Liver (tissue), 9 donors: ENCODE results near the gene POU6F2. TPM values are rescaled to one million over a fixed set of nuclear protein-coding genes. Genes with fewer than 3 reads are reported as not detected.

Experiments used
- DNase-seq: peaks from one replicate; pipeline ENCODE4 v3.0.0-alpha.2; 2017; ENCODE audit warnings: low spot score
- H3K27ac ChIP-seq, 2 donors: one replicate each; pipeline ENCODE4 v1.7.0; 2013; ENCODE audit warnings: inconsistent platforms in 2 of 2, low read length in 2 of 2, control low read depth in 1 of 2, low read depth in 1 of 2, mild to moderate bottlenecking in 1 of 2
- H3K27me3 ChIP-seq, 4 donors: one replicate each; pipeline versions ENCODE4 v1.6.1 to v1.7.0; 2013; ENCODE audit warnings: low read length in 3 of 4, inconsistent platforms in 1 of 4, mild to moderate bottlenecking in 1 of 4, moderate library complexity in 1 of 4; ENCODE audit not compliant: control insufficient read depth in 4 of 4, insufficient read depth in 4 of 4
- H3K36me3 ChIP-seq, 4 donors: one replicate each; pipeline versions ENCODE4 v1.6.1 to v1.7.0; 2013; ENCODE audit warnings: low read length in 3 of 4, mild to moderate bottlenecking in 3 of 4, low read depth in 1 of 4, moderate library complexity in 1 of 4; ENCODE audit not compliant: control insufficient read depth in 4 of 4, insufficient read depth in 3 of 4
- H3K4me1 ChIP-seq, 4 donors: one replicate each; pipeline versions ENCODE4 v1.6.1 to v1.7.0; 2013; ENCODE audit warnings: low read length in 3 of 4, mild to moderate bottlenecking in 3 of 4, moderate library complexity in 1 of 4; ENCODE audit not compliant: control insufficient read depth in 4 of 4, insufficient read depth in 4 of 4
- H3K4me3 ChIP-seq, 3 donors: one replicate each; pipeline versions ENCODE4 v1.6.1 to v1.7.0; 2013; ENCODE audit warnings: low read length in 3 of 3, control low read depth in 1 of 3, low read depth in 1 of 3, mild to moderate bottlenecking in 1 of 3
- H3K9ac ChIP-seq, 2 donors: one replicate each; pipeline ENCODE4 v1.7.0; 2013; ENCODE audit warnings: low read length in 2 of 2, mild to moderate bottlenecking in 2 of 2, moderate library complexity in 2 of 2, control low read depth in 1 of 2, low read depth in 1 of 2
- H3K9me3 ChIP-seq, 4 donors: one replicate each; pipeline versions ENCODE4 v1.6.1 to v1.7.0; 2013; ENCODE audit warnings: low read length in 3 of 4; ENCODE audit not compliant: control insufficient read depth in 4 of 4
- ATF3 ChIP-seq: IDR thresholded peaks from 2 replicates; pipeline ENCODE4 v1.6.1; 2016; ENCODE audit warnings: antibody characterized with exemption
- FOXA1 ChIP-seq: IDR thresholded peaks from 2 replicates; pipeline ENCODE4 v1.6.1; 2016; ENCODE audit warnings: antibody characterized with exemption
- GABPA ChIP-seq, 2 donors: IDR thresholded peaks in 1 of 2; conservative IDR thresholded peaks in 1 of 2; 2 replicates each; pipeline ENCODE4 v1.6.1; 2016; ENCODE audit warnings: antibody characterized with exemption in 2 of 2, mild to moderate bottlenecking in 1 of 2, moderate library complexity in 1 of 2
- HNF4A ChIP-seq, 2 donors: conservative IDR thresholded peaks; 2 replicates each; pipeline ENCODE4 v1.6.1; 2016; ENCODE audit warnings: antibody characterized with exemption in 2 of 2, mild to moderate bottlenecking in 2 of 2
- HNF4G ChIP-seq: IDR thresholded peaks from 2 replicates; pipeline ENCODE4 v1.6.1; 2016; ENCODE audit warnings: antibody characterized with exemption
- RAD21 ChIP-seq, 2 donors: IDR thresholded peaks; 2 replicates each; pipeline ENCODE4 v1.6.1; 2016; ENCODE audit warnings: antibody characterized with exemption in 2 of 2, mild to moderate bottlenecking in 2 of 2
- REST ChIP-seq: IDR thresholded peaks from 2 replicates; pipeline ENCODE4 v1.6.1; 2016; ENCODE audit warnings: antibody characterized with exemption, mild to moderate bottlenecking
- RXRA ChIP-seq, 2 donors: IDR thresholded peaks; 2 replicates each; pipeline ENCODE4 v1.6.1; 2017 to 2018; ENCODE audit warnings: antibody characterized with exemption in 2 of 2, mild to moderate bottlenecking in 1 of 2
- SP1 ChIP-seq: IDR thresholded peaks from 2 replicates; pipeline ENCODE4 v1.6.1; 2018; ENCODE audit warnings: antibody characterized with exemption, mild to moderate bottlenecking
- YY1 ChIP-seq: IDR thresholded peaks from 2 replicates; pipeline ENCODE4 v1.6.1; 2016; ENCODE audit warnings: antibody characterized with exemption, mild to moderate bottlenecking
- ZBTB33 ChIP-seq: IDR thresholded peaks from 2 replicates; pipeline ENCODE4 v1.6.1; 2016; ENCODE audit warnings: antibody characterized with exemption
- WGBS: extraction: QIAGEN DNeasy Blood & Tissue Kit; methylation state at CpG from one replicate; pipeline ENCODE4 v1.1.7; 2013; 5-methylcytosine and 5-hydroxymethylcytosine counted together
- polyA plus RNA-seq, 2 donors: library from polyadenylated mRNA; stranded (reverse) in 1 of 2; unstranded in 1 of 2; fragments of 200-250 nt in 1 of 2; fragments of >200 nt in 1 of 2; fragmentation: Nextera tagmentation in 1 of 2; extraction: Ambion mirVana in 1 of 2; gene quantifications; one replicate each; pipeline versions ENCODE4 v1.2.1 to v1.2.3, GENCODE V29; 2013 to 2015
- total RNA-seq, 2 donors: library from RNA; depleted of rRNA; stranded (reverse); fragments of >200 nt; gene quantifications; one replicate each; pipeline ENCODE4 v1.2.3, GENCODE V29; 2014
- donor health status: healthy.
- donor health status: healthy.
- donor health status: healthy.
- donor health status: healthy.
- donor health status: healthy.

The POU6F2 gene
- total and polyA plus RNA-seq, 4 donors: under 0.01 to 0.24 (median 0.08) TPM; not detected in 1

- Histone ChIP-seq H3K27me3 (no peaks in the 10 kb centered on the region), H3K27ac (no peak overlapping the region), H3K9me3 (no peaks in the 10 kb centered on the region), H3K4me1 (peaks cover 0 to 3% (median under 1%) of the 10 kb centered on the region in 4 donors), H3K36me3 (no peaks in the 10 kb centered on the region), H3K9ac (no peak overlapping the region), H3K4me3 (no peak overlapping the region)
- no peak for TF ChIP-seq HNF4A (conservative IDR thresholded peaks at IDR 0.05)
- no peak for TF ChIP-seq HNF4G
- TF ChIP-seq REST: no peak
- no peak for TF ChIP-seq RAD21 (IDR thresholded peaks at IDR 0.05)
- no peak for TF ChIP-seq FOXA1
- DNase-seq: no peak
- 76% methylated on average over 4 of the region's 4 CpGs for WGBS
Observed at GRCh38 chr7:39461263-39461820, 483.6 kb downstream of the POU6F2 start.

GRCh38 chr7:39463252-39463651, 485.5 kb downstream of the POU6F2 start:
- Histone ChIP-seq H3K36me3 (no peaks in the 10 kb centered on the region), H3K4me1 (peaks cover 0 to 3% (median under 1%) of the 10 kb centered on the region in 4 donors), H3K9me3 (no peaks in the 10 kb centered on the region), H3K27me3 (no peaks in the 10 kb centered on the region), H3K4me3 (no peak overlapping the region), H3K9ac (no peak overlapping the region), H3K27ac (no peak overlapping the region)
- 90% methylated on average over 3 of the region's 3 CpGs for WGBS
- DNase-seq: no peak
- TF ChIP-seq ZBTB33 (no peak), ATF3 (no peak), YY1 (no peak), RAD21 (IDR thresholded peaks at IDR 0.05) (no peak), SP1 (no peak), REST (no peak), RXRA (IDR thresholded peaks at IDR 0.05) (no peak), GABPA (IDR thresholded peaks at IDR 0.05 in 1 of 2, conservative IDR thresholded peaks at IDR 0.05 in 1 of 2) (no peak), HNF4G (no peak)
